Measurements from ENCODE around the gene HOXD12.

- TF ChIP-seq POLR2A (IDR thresholded peaks at IDR 0.05), result no peak
- no peak for TF ChIP-seq POLR2AphosphoS5 (IDR thresholded peaks at IDR 0.05)
Observed at GRCh38 chr2:176145085-176145969, 45.7 kb downstream of the HOXD12 start.

All from prostate gland (tissue), 1 donor.